ENCODE data around the gene PSMA6. TPM values are rescaled to one million over a fixed set of nuclear protein-coding genes. Genes with fewer than 3 reads are reported as not detected.

Gene PSMA6
- total and polyA plus RNA-seq, 2 of the 13 experiments (the other 11 are each of a cell fraction or from before 2014, with no cell fraction given), result 525 to 1,109 TPM

GRCh38 chr14:35336494-35337268 lies 44.5 kb downstream of the PSMA6 start (continued):
- peak; percentile 68 for TF ChIP-seq GLI4 (CRISPR knock-in tag; IDR thresholded peaks at IDR 0.05; ENCODE audit: borderline replicate concordance)
- TF ChIP-seq ZFP36 (IDR thresholded peaks at IDR 0.05; ENCODE audit: borderline replicate concordance, low read depth, low read length, partially characterized antibody), result no peak
- TF ChIP-seq SP5 (CRISPR knock-in tag; IDR thresholded peaks at IDR 0.05; ENCODE audit: borderline replicate concordance, low read depth), result peak; percentile 100
- TF ChIP-seq NFE2L2 (IDR thresholded peaks at IDR 0.05; ENCODE audit: low read length), result peak; percentile 7; the same call in 1 of the 2 replicates
- TF ChIP-seq TCF12 (IDR thresholded peaks at IDR 0.05), result no peak
- peak; percentile 98 for TF ChIP-seq TCF12 (CRISPR knock-in tag; IDR thresholded peaks at IDR 0.05)
- TF ChIP-seq ZNF704 (CRISPR knock-in tag; IDR thresholded peaks at IDR 0.05; ENCODE audit: borderline replicate concordance), result peak; percentile 82
- TF ChIP-seq ZFP62 (CRISPR knock-in tag; IDR thresholded peaks at IDR 0.05), result no peak
- TF ChIP-seq NFIB (CRISPR knock-in tag; IDR thresholded peaks at IDR 0.05; ENCODE audit: borderline replicate concordance), result no peak
- peak; percentile 72 for TF ChIP-seq ZNF652 (CRISPR knock-in tag; IDR thresholded peaks at IDR 0.05; ENCODE audit: borderline replicate concordance, low read depth)
- peak; percentile 100 for TF ChIP-seq ZNF292 (CRISPR knock-in tag; IDR thresholded peaks at IDR 0.05; ENCODE audit: borderline replicate concordance, low read depth)
- TF ChIP-seq HIC2 (CRISPR knock-in tag; IDR thresholded peaks at IDR 0.05; ENCODE audit: low read depth), result peak; percentile 98
- peak; percentile 99 for TF ChIP-seq NFKB2 (CRISPR knock-in tag; IDR thresholded peaks at IDR 0.05; ENCODE audit: borderline replicate concordance)
- peak; percentile 97 for TF ChIP-seq ZMYM3 (CRISPR knock-in tag; IDR thresholded peaks at IDR 0.05)
- no peak for TF ChIP-seq ZEB1 (IDR thresholded peaks at IDR 0.05; ENCODE audit: insufficient replicate concordance, low read depth)
- no peak for TF ChIP-seq ZNF563 (CRISPR knock-in tag; IDR thresholded peaks at IDR 0.05)
- TF ChIP-seq TSC22D2 (CRISPR knock-in tag; IDR thresholded peaks at IDR 0.05; ENCODE audit: borderline replicate concordance), result peak; percentile 93
- TF ChIP-seq MNT (IDR thresholded peaks at IDR 0.05), result peak; percentile 62
- peak; percentile 98 for TF ChIP-seq AHR (CRISPR knock-in tag; IDR thresholded peaks at IDR 0.05)
- peak; percentile 96 for TF ChIP-seq KDM4B (CRISPR knock-in tag; IDR thresholded peaks at IDR 0.05)
- TF ChIP-seq IRF9 (CRISPR knock-in tag; IDR thresholded peaks at IDR 0.05; ENCODE audit: borderline replicate concordance), result peak; percentile 100
- peak; percentile 89 for TF ChIP-seq MLX (CRISPR knock-in tag; IDR thresholded peaks at IDR 0.05)
- peak; percentile 91 for TF ChIP-seq ZNF337 (CRISPR knock-in tag; IDR thresholded peaks at IDR 0.05; ENCODE audit: borderline replicate concordance, low read depth)
- TF ChIP-seq POLR2A (IDR thresholded peaks at IDR 0.05; ENCODE audit: insufficient read depth in 1 of 2, low read depth in 2 of 2, low read length in 2 of 2), result peak in 1 of 2 experiments; percentile 73; a peak in 2 of 4 replicates
- no peak for TF ChIP-seq PAF1 (CRISPR knock-in tag; IDR thresholded peaks at IDR 0.05)
